NCI-H2107 (cell line): ENCODE data around the gene VSTM1.
A peak's percentile ranks its signal among the peaks of the same experiment; 100 is the strongest.
"Not testable (repeated sequence)": the region's sequence is repeated elsewhere in the genome, so short reads cannot be mapped to it uniquely, and the experiment has no call there.

Source experiments
- DNase-seq: peaks from one replicate; lab custom pipeline; 2025; lab: John Stamatoyannopoulos, UW

VSTM1 gene

GRCh38 chr19:54073829-54074228, 10.1 kb upstream of the VSTM1 start:
- DNase-seq = no peak

- no peak for DNase-seq
Observed at GRCh38 chr19:54069470-54069869, 5.8 kb upstream of the VSTM1 start.

DNA sequence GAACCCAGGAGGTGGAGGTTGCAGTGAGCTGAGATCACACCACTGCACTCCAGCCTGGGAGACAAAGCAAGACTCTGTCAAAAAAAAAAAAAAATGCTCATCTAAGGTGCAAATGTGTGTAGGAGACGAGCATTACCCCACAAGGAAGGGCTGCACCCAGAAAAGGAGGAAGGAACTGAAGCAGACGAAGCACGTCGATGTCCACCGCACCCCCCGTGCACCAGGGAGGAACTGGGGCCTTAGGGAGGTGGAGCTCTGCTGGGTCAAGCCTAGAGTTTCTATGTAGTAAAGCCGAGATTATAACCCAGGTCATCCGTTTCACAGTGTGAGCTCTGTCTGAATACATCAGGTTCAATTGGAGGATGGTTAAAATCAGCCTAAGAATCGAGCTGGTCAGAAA, 1.1 kb downstream of the VSTM1 start:
- no peak for DNase-seq

- no peak for DNase-seq
Observed at GRCh38 chr19:54047616-54048015, 16.1 kb downstream of the VSTM1 start.

DNA sequence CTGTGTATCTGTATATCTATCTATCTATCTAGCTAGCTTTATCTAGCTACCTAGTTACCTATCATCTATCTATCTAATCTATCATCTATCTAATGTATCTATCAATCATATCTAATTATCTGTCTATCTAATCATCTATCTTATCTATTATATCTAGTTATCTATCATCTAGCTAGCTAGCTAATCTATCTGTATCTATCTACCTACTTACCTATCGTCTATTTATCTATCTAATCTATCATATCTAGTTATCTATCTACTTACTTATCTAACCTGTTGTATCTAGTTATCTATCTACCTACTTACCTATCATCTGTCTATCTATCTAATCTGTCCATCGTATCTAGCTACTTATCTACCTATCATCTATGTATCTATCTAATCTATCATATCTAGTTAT, 17.9 kb downstream of the VSTM1 start:
- no peak for DNase-seq

GRCh38 chr19:54042989-54043388, 20.7 kb downstream of the VSTM1 start:
- DNase-seq = no peak

DNA sequence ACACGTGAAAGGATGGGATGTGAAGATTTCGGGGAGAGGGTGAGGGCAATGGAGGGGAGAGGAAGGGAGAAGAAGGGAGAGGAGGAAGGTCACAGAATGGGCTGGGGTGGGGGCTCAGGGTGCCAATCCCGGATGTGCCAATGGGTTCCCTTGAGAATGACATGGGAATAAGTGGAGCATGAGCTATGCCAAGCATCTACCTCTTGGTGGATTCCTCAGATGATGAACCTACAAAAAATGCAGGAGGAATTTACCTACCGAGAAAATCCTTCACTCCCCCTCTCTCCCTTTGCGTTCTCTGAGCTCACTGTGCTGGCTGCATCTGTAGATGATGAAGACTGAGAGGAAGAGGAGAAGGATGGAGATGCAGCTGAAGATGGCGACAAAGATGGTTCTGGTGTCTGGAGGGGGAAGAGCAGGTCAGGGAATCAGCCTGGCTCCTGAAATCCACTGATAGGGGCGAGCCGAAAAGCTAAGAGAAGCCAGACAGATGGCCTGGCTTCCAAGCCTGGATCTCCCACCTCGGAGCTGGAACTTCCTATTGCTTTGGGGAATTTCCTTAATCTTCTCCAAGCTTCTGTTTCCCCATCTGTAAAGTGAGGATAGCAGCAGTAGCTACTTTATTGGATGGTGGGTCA, 21.6 kb downstream of the VSTM1 start:
- no peak for DNase-seq

- DNase-seq = no peak
Observed at GRCh38 chr19:54040003-54040402, 23.7 kb downstream of the VSTM1 start.

GRCh38 chr19:54036542-54036941, 27.2 kb downstream of the VSTM1 start:
- not testable (repeated sequence) for DNase-seq

- DNase-seq = no peak
Observed at GRCh38 chr19:54035215-54036178, 28.2 kb downstream of the VSTM1 start.

GRCh38 chr19:54030895-54031586, 32.7 kb downstream of the VSTM1 start:
- DNase-seq = no peak

DNA sequence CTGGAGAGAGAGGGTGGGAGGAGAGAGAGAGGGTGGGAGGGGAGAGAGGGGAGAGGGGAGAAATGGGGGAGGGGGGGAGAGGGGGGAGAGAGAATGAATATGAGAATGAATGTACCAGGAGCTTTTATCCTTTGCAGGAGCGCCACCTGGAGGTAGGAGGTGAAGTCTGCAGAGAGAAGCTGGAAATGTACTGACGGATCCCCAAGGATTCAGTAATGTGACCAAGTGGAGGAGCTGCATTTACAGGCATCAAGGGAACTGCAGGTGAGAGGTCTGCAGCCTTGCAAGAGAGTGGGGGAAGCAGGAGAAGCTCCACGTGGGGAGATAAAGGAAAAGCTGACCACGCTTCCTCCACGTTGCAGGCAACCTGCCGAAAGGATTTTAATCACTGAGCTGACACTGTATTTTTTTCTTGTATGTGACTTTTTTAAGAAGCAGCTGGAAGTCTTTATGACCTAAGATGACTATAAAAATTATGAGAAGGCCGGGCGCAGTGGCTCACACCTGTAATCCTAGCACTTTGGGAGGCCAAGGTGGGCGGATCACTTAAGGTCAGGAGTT, 33.7 kb downstream of the VSTM1 start:
- peak; percentile 8 for DNase-seq

DNA sequence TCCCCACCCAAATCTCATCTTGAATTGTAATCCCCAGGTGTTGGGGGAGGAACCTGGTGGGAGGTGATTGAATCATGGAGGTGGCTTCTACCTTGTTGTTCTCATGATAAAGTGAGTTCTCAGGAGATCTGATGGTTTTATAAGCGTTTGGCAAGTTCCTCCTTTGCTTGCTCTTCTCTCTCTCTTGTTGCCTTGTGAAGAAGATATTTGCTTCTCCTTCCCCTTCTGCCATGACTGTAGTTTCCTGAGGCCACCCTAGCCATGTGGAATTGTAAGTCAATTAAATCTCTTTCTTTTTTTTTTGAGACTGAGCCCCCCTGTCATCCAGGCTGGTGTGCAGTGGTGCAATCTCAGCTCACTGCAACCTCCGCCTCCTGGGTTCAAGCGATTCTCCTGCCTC, 34.4 kb downstream of the VSTM1 start:
- no peak for DNase-seq

- no peak for DNase-seq
Observed at GRCh38 chr19:54026656-54027055, 37.0 kb downstream of the VSTM1 start.

DNA sequence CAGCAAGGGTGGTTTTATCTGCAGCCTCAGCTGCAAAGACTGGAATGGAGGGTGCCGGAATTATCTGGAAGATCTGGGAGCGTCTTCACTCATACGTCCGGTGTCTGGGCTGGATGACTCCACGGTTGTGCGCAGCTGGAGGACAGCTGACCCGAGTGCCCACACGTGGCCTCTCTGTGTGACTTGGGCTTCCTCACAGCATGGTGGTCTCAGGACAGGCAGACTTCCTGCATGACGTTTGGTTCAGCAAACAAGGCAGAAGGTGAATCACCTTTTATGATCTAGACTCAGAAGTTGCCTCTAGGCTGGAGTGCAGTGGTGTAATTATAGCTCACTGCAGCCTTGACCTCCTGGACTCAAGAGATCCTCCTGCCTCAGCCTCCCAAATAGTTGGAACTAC, 39.0 kb downstream of the VSTM1 start:
- DNase-seq = no peak

GRCh38 chr19:54023191-54023590, 40.5 kb downstream of the VSTM1 start:
- DNase-seq = no peak

- no peak for DNase-seq
Observed at GRCh38 chr19:54021932-54022331, 41.8 kb downstream of the VSTM1 start.

DNA sequence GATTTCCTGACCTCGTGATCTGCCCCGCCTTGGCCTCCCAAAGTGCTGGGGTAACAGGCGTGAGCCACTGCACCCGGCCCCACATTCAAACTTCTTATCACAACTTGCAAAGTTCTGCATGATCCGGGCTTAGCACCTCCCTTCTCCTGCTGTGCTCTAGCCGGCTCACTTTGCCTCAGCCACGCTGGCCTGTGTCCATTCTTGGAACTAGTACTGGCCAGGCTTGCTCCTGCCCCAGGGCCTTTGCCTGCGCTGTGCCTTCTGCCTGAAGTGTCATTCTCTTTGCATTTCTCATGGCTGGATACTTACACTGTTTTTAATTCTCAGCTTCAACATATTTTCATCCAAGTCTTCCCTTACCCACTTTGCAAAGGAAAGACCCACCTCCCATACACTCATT, 42.3 kb downstream of the VSTM1 start:
- no peak for DNase-seq

- no peak for DNase-seq
Observed at GRCh38 chr19:54017261-54017660, 46.4 kb downstream of the VSTM1 start.

- DNase-seq = no peak
Observed at GRCh38 chr19:54014920-54015560, 48.7 kb downstream of the VSTM1 start.

GRCh38 chr19:54013866-54014265, 49.8 kb downstream of the VSTM1 start:
- DNase-seq = no peak
